Activated CD4-positive, alpha-beta T cell treated with anti-CD3 and anti-CD28 coated beads for 36 hours (primary cell): ENCODE measurements around the gene NXPH1. TPM values are rescaled to one million over a fixed set of nuclear protein-coding genes. Genes with fewer than 3 reads are reported as not detected.

Source experiments
- ATAC-seq: fragments of 200-7000 bp; cut with Tn5 transposase; one replicate; pipeline ENCODE4 v1.10.0; 2021; ENCODE audit warnings: mild to moderate bottlenecking, moderate library complexity
- CTCF ChIA-PET: fragments of 350-600 bp; sonication (Branson Sonifier 250); formaldehyde crosslinking; loops from one replicate; lab custom pipeline; 2021; ENCODE audit warnings: antibody characterized with exemption; lab: Charles Lee
- POLR2A ChIA-PET: fragments of 350-600 bp; sonication (Branson Sonifier 250); formaldehyde crosslinking; loops from one replicate; lab custom pipeline; 2021; ENCODE audit warnings: antibody characterized with exemption, inconsistent platforms; lab: Charles Lee
- DNase-seq: peaks from one replicate; pipeline ENCODE4 v3.0.0-alpha.2; 2020
- H3K27ac Mint-ChIP-seq: one replicate; pipeline ENCODE4 v1.8.0; 2021; ENCODE audit warnings: mixed read lengths
- H3K27me3 Mint-ChIP-seq: one replicate; pipeline ENCODE4 v1.8.0; 2021; ENCODE audit warnings: mixed read lengths
- H3K36me3 Mint-ChIP-seq: one replicate; pipeline ENCODE4 v1.8.0; 2021; ENCODE audit warnings: low read depth, mixed read lengths
- H3K4me1 Mint-ChIP-seq: one replicate; pipeline ENCODE4 v1.8.0; 2021; ENCODE audit warnings: mixed read lengths
- H3K4me3 Mint-ChIP-seq: one replicate; pipeline ENCODE4 v1.8.0; 2021; ENCODE audit warnings: mild to moderate bottlenecking, moderate library complexity, mixed read lengths
- H3K9me3 Mint-ChIP-seq: one replicate; pipeline ENCODE4 v1.8.0; 2021; ENCODE audit warnings: low read depth, mixed read lengths
- intact Hi-C, 2 experiments: fragments of 100-400 bp; cut with DNase I in 1 of 2; cut with micrococcal nuclease in 1 of 2; formaldehyde crosslinking; loops; one replicate each; pipeline versions ENCODE4 v1.14.2 to v1.15.1; 2022 to 2024; cut with DNase I, micrococcal nuclease
- total RNA-seq, 2 experiments: library from RNA; stranded (reverse); gene quantifications; one replicate each; pipeline ENCODE4 v1.2.3, GENCODE V29; 2021

NXPH1 gene
- total RNA-seq, 2 experiments from 2014 or later, result not detected

- Mint-ChIP-seq H3K36me3 (no peaks in the 10 kb centered on the region), H3K4me3 (no peak overlapping the region), H3K9me3 (no peaks in the 10 kb centered on the region), H3K4me1 (no peaks in the 10 kb centered on the region), H3K27ac (no peak overlapping the region), H3K27me3 (no peaks in the 10 kb centered on the region)
- ChIA-PET CTCF (interaction anchor here (0.7 kb wide), 1 partner anchor 8 kb away, joined by 3 read pairs; no protein-coding TSS in a partner anchor), POLR2A (no interaction called here)
- DNase-seq, result no peak
- intact Hi-C loops, result no loop called here
- ATAC-seq, result no peak
Observed at GRCh38 chr7:8581842-8582241, 148.4 kb downstream of the NXPH1 start.

GRCh38 chr7:8582728-8583127 is 149.3 kb downstream of the NXPH1 start:
- ATAC-seq, result no peak
- no peaks in the 10 kb centered on the region for H3K27me3 Mint-ChIP-seq
- DNase-seq, result no peak
- H3K4me1 Mint-ChIP-seq, result no peaks in the 10 kb centered on the region
- intact Hi-C loops, result no loop called here
- CTCF ChIA-PET, result no interaction called here
- no peaks in the 10 kb centered on the region for H3K36me3 Mint-ChIP-seq
- H3K27ac Mint-ChIP-seq, result no peak overlapping the region
- POLR2A ChIA-PET, result no interaction called here
- no peaks in the 10 kb centered on the region for H3K9me3 Mint-ChIP-seq
- no peak overlapping the region for H3K4me3 Mint-ChIP-seq

- ChIA-PET CTCF (no interaction called here), POLR2A (no interaction called here)
- Mint-ChIP-seq H3K4me3 (no peak overlapping the region), H3K4me1 (no peaks in the 10 kb centered on the region), H3K36me3 (no peaks in the 10 kb centered on the region), H3K27ac (no peak overlapping the region), H3K9me3 (no peaks in the 10 kb centered on the region), H3K27me3 (no peaks in the 10 kb centered on the region)
- no peak for ATAC-seq
- no peak for DNase-seq
- intact Hi-C loops, result no loop called here
Observed at GRCh38 chr7:8585591-8585990, 152.2 kb downstream of the NXPH1 start.

- Mint-ChIP-seq H3K36me3 (no peaks in the 10 kb centered on the region), H3K27ac (no peak overlapping the region), H3K4me3 (no peak overlapping the region), H3K27me3 (no peaks in the 10 kb centered on the region), H3K4me1 (no peaks in the 10 kb centered on the region), H3K9me3 (peaks cover 2% of the 10 kb centered on the region)
- ATAC-seq (no peak), DNase-seq (no peak)
- CTCF ChIA-PET, result no interaction called here
- POLR2A ChIA-PET, result no interaction called here
- intact Hi-C loops, result no loop called here
Observed at GRCh38 chr7:8590225-8590624, 156.8 kb downstream of the NXPH1 start.

DNA sequence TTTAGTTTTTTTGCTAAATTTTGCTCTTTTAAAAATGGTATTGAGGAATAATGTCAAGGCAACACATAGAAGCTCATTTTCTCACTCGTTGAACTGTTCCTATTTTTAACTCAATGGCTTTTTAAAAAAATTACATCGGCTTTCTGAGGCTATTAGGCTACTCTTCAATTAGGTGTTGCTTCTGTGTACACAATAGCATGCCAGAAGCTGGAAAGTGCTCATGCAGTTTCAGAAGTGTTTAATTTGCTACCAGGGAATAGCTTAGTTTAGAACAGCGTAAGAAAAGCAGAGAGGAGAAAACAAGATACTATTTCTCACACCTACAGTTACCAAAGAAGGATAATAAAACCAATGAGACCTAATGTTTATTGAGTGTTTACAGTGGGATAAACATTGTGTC is 157.4 kb downstream of the NXPH1 start:
- ATAC-seq, result no peak
- intact Hi-C loops, result no loop called here

DNA sequence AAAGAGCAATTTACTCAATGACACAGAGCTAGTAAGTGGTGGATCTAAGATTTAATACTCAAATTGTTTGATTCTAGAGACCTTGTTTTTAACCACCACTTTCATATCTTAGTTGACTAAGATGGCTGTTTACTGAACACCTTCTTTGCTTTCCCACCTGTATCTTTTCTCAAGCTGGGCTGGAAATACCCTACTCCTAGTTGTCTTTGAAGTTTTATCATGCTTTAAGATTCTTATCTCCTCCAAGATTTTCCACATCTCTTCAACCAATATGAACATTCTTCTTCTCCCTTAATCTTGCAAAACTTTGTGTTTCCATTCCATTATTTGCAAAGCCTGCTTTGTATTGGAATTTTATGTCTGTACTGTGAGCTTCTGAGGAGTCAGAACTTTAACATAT is 157.9 kb downstream of the NXPH1 start:
- H3K27me3 Mint-ChIP-seq, result no peaks in the 10 kb centered on the region
- no peak overlapping the region for H3K4me3 Mint-ChIP-seq
- no peak overlapping the region for H3K27ac Mint-ChIP-seq
- H3K9me3 Mint-ChIP-seq, result peaks cover 2% of the 10 kb centered on the region
- H3K4me1 Mint-ChIP-seq, result no peaks in the 10 kb centered on the region
- intact Hi-C loops, result no loop called here
- no peaks in the 10 kb centered on the region for H3K36me3 Mint-ChIP-seq
- CTCF ChIA-PET, result interaction anchor here (1.3 kb wide), 1 partner anchor 172 kb away, joined by 4 read pairs; no protein-coding TSS in a partner anchor
- ATAC-seq (no peak), DNase-seq (no peak)
- POLR2A ChIA-PET, result no interaction called here

More for the DNA sequence above, 157.4 kb downstream of the NXPH1 start:
- no peak for DNase-seq
- Mint-ChIP-seq H3K27me3 (no peaks in the 10 kb centered on the region), H3K4me1 (no peaks in the 10 kb centered on the region), H3K36me3 (no peaks in the 10 kb centered on the region), H3K27ac (no peak overlapping the region), H3K9me3 (peaks cover 2% of the 10 kb centered on the region), H3K4me3 (no peak overlapping the region)
- CTCF ChIA-PET, result interaction anchor here (1.3 kb wide), 1 partner anchor 171 kb away, joined by 4 read pairs; no protein-coding TSS in a partner anchor
- POLR2A ChIA-PET, result no interaction called here

GRCh38 chr7:8592167-8592566 is 158.8 kb downstream of the NXPH1 start:
- Mint-ChIP-seq H3K27me3 (no peaks in the 10 kb centered on the region), H3K4me3 (no peak overlapping the region), H3K9me3 (peaks cover 2% of the 10 kb centered on the region), H3K36me3 (no peaks in the 10 kb centered on the region), H3K4me1 (no peaks in the 10 kb centered on the region), H3K27ac (no peak overlapping the region)
- ChIA-PET CTCF (interaction anchor here (0.5 kb wide), 1 partner anchor 710 kb away, joined by 3 read pairs; no protein-coding TSS in a partner anchor), POLR2A (no interaction called here)
- intact Hi-C loops, result no loop called here
- DNase-seq (no peak), ATAC-seq (no peak)

- Mint-ChIP-seq H3K36me3 (no peaks in the 10 kb centered on the region), H3K4me3 (no peak overlapping the region), H3K27ac (no peak overlapping the region), H3K27me3 (no peaks in the 10 kb centered on the region), H3K9me3 (peaks cover 2% of the 10 kb centered on the region), H3K4me1 (no peaks in the 10 kb centered on the region)
- DNase-seq, result no peak
- ChIA-PET POLR2A (no interaction called here), CTCF (interaction anchor here (0.5 to 0.7 kb wide), 2 partner anchors 241 to 353 kb away, joined by 3 read pairs; no protein-coding TSS in a partner anchor)
- ATAC-seq, result no peak
- intact Hi-C loops, result no loop called here
Observed at GRCh38 chr7:8594115-8594514, 160.7 kb downstream of the NXPH1 start.

DNA sequence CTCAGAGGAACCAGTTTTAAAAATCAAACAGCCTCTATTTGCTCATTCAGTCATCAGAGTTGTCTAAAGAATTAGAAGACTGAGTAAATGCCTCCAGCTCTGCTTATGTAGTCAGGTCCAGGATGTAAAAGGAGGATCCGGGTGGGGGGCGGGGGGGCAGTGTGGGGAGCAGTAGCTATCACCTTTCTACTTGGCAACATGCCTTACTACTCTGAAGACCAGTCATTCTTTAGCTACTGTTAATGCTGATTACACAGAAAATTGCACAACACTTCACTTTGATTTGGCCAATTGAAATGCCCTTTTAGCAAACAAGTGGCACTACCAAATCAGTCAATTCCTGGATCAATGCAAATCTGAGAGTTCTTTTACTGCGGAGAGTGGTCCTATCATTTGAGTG is 164.2 kb downstream of the NXPH1 start:
- no peaks in the 10 kb centered on the region for H3K4me1 Mint-ChIP-seq
- DNase-seq (no peak), ATAC-seq (no peak)
- H3K9me3 Mint-ChIP-seq, result peaks cover 2% of the 10 kb centered on the region
- ChIA-PET CTCF (no interaction called here), POLR2A (no interaction called here)
- intact Hi-C loops, result no loop called here
- no peak overlapping the region for H3K4me3 Mint-ChIP-seq
- H3K27ac Mint-ChIP-seq, result no peak overlapping the region
- no peaks in the 10 kb centered on the region for H3K27me3 Mint-ChIP-seq
- no peaks in the 10 kb centered on the region for H3K36me3 Mint-ChIP-seq

GRCh38 chr7:8601121-8601520 is 167.7 kb downstream of the NXPH1 start:
- ChIA-PET CTCF (no interaction called here), POLR2A (no interaction called here)
- DNase-seq (no peak), ATAC-seq (no peak)
- H3K27ac Mint-ChIP-seq, result no peak overlapping the region
- intact Hi-C loops, result no loop called here
- no peaks in the 10 kb centered on the region for H3K4me1 Mint-ChIP-seq
- H3K27me3 Mint-ChIP-seq, result no peaks in the 10 kb centered on the region
- H3K4me3 Mint-ChIP-seq, result no peak overlapping the region
- H3K9me3 Mint-ChIP-seq, result no peaks in the 10 kb centered on the region
- H3K36me3 Mint-ChIP-seq, result no peaks in the 10 kb centered on the region

DNA sequence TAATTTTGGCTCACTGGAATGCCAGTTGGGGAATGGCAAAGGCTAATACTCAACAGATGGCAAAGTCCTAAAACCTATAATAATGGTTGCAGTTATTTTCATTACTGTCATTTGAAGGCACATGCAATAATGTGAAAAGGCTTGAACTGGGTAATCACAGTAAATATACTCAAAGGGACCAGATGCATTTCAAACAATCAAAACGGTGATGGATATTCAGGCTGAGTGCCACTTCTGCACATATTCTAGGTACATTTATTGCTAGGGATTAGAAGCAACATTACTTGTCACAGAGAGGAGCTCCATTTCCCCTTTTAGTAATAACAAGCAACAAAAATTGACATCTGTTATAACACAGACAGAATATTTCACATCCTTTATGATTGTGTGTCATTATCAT is 171.8 kb downstream of the NXPH1 start:
- Mint-ChIP-seq H3K36me3 (no peaks in the 10 kb centered on the region), H3K4me1 (no peaks in the 10 kb centered on the region), H3K4me3 (no peak overlapping the region), H3K9me3 (peaks cover 2% of the 10 kb centered on the region), H3K27ac (no peak overlapping the region), H3K27me3 (no peaks in the 10 kb centered on the region)
- ATAC-seq (no peak), DNase-seq (no peak)
- intact Hi-C loops, result no loop called here
- ChIA-PET CTCF (no interaction called here), POLR2A (no interaction called here)

DNA sequence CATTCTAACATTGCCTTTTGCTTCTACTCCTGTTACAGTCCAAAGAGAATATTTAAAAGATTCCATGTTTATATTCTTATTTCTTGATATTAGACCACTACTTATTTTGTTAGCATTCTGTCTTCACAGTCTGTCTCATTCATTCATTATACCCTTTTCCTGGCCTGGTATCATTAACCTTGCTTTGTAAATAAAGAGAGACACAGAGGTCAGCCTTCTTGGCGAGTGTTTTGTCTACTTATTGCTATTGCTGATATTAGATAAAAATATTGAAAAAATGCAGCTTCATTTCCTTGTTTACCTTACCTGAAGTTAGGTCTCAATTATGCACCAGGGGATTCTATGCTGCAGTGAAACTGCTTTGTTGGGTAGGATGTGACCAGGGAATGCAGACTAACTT is 179.2 kb downstream of the NXPH1 start:
- peaks cover 2% of the 10 kb centered on the region for H3K9me3 Mint-ChIP-seq
- DNase-seq (no peak), ATAC-seq (no peak)
- H3K27ac Mint-ChIP-seq, result no peak overlapping the region
- POLR2A ChIA-PET, result no interaction called here
- H3K4me1 Mint-ChIP-seq, result no peaks in the 10 kb centered on the region
- H3K4me3 Mint-ChIP-seq, result no peak overlapping the region
- no peaks in the 10 kb centered on the region for H3K36me3 Mint-ChIP-seq
- peaks cover 2% of the 10 kb centered on the region for H3K27me3 Mint-ChIP-seq
- CTCF ChIA-PET, result no interaction called here
- intact Hi-C loops, result no loop called here

GRCh38 chr7:8613191-8613590 is 179.8 kb downstream of the NXPH1 start:
- ATAC-seq (no peak), DNase-seq (no peak)
- no peak overlapping the region for H3K27ac Mint-ChIP-seq
- H3K4me3 Mint-ChIP-seq, result no peak overlapping the region
- no peaks in the 10 kb centered on the region for H3K4me1 Mint-ChIP-seq
- H3K27me3 Mint-ChIP-seq, result peaks cover 2% of the 10 kb centered on the region
- no peaks in the 10 kb centered on the region for H3K36me3 Mint-ChIP-seq
- no peaks in the 10 kb centered on the region for H3K9me3 Mint-ChIP-seq
- POLR2A ChIA-PET, result no interaction called here
- CTCF ChIA-PET, result no interaction called here
- intact Hi-C loops, result no loop called here
